ENCODE results near the gene USP12. TPM values are rescaled to one million over a fixed set of nuclear protein-coding genes. Genes with fewer than 3 reads are reported as not detected.
A peak's percentile ranks its signal among the peaks of the same experiment; 100 is the strongest.

Gene USP12
- polyA plus RNA-seq, 1 experiment, result 4.4 TPM

DNA sequence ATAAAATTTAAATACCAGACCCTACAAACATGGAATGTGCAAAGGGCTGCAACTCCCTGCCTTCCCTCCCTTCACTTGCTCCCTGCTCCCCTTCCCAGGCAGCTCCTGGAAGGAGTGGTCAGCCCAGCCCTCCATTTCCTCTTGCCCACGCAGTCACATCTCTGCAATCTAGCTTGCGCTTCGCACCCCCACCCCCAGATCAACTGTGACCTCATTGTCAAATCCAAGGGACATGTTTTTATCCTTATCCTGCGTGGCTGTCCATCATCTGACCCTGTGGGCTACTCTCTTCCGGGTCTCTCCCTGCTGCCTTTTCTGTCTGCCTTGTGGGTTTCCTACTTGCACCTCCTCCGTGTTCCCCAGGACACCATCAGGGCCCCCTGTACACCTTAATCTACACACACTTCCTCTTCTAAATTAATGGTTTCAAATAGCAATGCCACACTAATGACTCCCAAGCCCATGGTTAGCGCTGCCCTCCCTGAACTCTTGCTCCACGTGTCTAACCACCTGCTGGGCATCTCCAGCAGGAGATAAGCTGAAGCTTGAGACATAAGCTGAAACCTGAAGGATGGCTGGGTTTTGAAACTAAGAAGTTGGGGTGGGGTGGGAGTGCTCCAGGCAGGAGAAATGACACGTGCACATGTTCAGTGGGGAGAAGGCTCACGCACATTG lies 118.3 kb downstream of the USP12 start:
- Histone ChIP-seq H3K36me3 (ENCODE audit: control insufficient read depth, insufficient read depth, low read length) (no peaks in the 10 kb centered on the region), H3K4me3 (ENCODE audit: low read depth, low read length) (no peak overlapping the region), H3K27me3 (ENCODE audit: control insufficient read depth, insufficient read depth, low read length) (no peaks in the 10 kb centered on the region)
- no peak for TF ChIP-seq CTCF (IDR thresholded peaks at IDR 0.05; ENCODE audit: insufficient read depth, low read depth, low read length)
- CTCF ChIA-PET, result interaction anchor here (1.3 kb wide), 1 partner anchor 68 kb away, joined by 5 read pairs; no protein-coding TSS in a partner anchor
- DNase-seq (ENCODE audit: low read depth), result no peak
- POLR2A ChIA-PET, result no interaction called here

- POLR2A ChIA-PET, result no interaction called here
- DNase-seq (ENCODE audit: low read depth), result no peak
- TF ChIP-seq CTCF (IDR thresholded peaks at IDR 0.05; ENCODE audit: insufficient read depth, low read depth, low read length), result no peak
Observed at GRCh38 chr13:27052551-27053208, 118.9 kb downstream of the USP12 start.

DNA sequence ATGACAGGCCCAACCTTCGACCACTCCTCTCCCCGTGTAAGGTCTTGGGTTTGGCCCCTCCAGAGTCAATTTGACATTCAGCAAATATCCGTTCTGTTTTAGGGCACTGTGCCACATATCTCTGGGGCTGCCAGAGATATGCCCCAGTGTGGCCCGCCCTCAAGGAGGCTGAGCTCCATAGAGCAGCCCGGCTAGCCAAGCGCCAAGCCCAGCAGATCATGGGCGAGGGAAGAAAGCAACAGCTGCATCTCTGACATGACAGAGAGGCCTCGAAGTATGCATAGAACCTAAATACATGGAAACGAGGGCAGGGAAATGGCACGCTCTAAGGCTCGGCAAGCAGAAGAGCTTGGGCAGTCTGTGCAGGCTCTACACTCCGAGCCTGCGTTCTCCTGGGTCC lies 124.5 kb downstream of the USP12 start:
- POLR2A ChIA-PET, result no interaction called here
- no peak for DNase-seq (ENCODE audit: low read depth)
- CTCF ChIA-PET, result no interaction called here
- no peaks in the 10 kb centered on the region for H3K27me3 ChIP-seq (ENCODE audit: control insufficient read depth, insufficient read depth, low read length)
- TF ChIP-seq CTCF (IDR thresholded peaks at IDR 0.05; ENCODE audit: insufficient read depth, low read depth, low read length), result no peak
- no peaks in the 10 kb centered on the region for H3K36me3 ChIP-seq (ENCODE audit: control insufficient read depth, insufficient read depth, low read length)
- H3K4me3 ChIP-seq (ENCODE audit: low read depth, low read length), result no peak overlapping the region

More at GRCh38 chr13:27052551-27053208, 118.9 kb downstream of the USP12 start:
- CTCF ChIA-PET, result no interaction called here
- Histone ChIP-seq H3K4me3 (ENCODE audit: low read depth, low read length) (no peak overlapping the region), H3K27me3 (ENCODE audit: control insufficient read depth, insufficient read depth, low read length) (no peaks in the 10 kb centered on the region), H3K36me3 (ENCODE audit: control insufficient read depth, insufficient read depth, low read length) (no peaks in the 10 kb centered on the region)

DNA sequence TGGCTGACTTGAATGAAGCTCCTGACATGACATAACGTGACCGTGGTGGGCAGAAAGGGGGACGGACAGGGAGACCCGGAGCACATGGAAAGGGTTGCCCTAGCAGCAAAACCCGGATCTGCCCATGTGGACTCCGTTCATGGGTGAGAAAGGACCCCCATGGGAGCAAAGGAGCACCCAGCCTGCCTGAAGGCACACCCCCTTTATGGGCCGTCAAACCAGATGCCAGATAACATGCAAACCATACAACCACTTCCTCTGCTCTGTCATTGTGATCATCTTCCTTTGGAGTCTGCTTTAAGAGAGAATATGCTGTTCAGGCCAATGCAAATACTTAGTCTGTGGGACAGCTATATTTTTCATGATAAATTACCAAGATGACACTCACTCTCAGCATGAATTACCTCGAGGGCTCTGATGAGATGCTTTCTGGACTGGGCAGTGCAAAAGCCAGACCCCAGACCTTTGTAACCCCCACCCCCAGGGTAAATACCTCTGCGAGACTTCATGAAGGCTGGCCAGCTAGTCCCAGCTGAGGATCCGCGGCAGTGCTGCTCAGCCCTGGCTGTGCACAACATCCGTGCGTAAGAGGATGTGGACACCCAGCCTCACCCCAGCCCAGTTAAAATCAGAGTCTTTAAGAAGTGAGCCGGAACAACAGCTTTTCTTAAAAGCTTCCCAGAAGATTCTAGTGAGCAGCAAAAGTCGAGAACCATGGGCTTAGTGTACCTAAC lies 126.6 kb downstream of the USP12 start:
- POLR2A ChIA-PET, result no interaction called here
- DNase-seq (ENCODE audit: low read depth), result no peak
- Histone ChIP-seq H3K27me3 (ENCODE audit: control insufficient read depth, insufficient read depth, low read length) (no peaks in the 10 kb centered on the region), H3K36me3 (ENCODE audit: control insufficient read depth, insufficient read depth, low read length) (no peaks in the 10 kb centered on the region), H3K4me3 (ENCODE audit: low read depth, low read length) (no peak overlapping the region)
- CTCF ChIA-PET, result no interaction called here
- no peak for TF ChIP-seq CTCF (IDR thresholded peaks at IDR 0.05; ENCODE audit: insufficient read depth, low read depth, low read length)

GRCh38 chr13:27043013-27043412 lies 128.6 kb downstream of the USP12 start:
- ChIA-PET CTCF (interaction anchor here (0.7 kb wide), 1 partner anchor 247 kb away, joined by 3 read pairs; no protein-coding TSS in a partner anchor), POLR2A (interaction anchor here (0.6 kb wide), 1 partner anchor 38 kb away, joined by 5 read pairs; no protein-coding TSS in a partner anchor)
- no peaks in the 10 kb centered on the region for H3K27me3 ChIP-seq (ENCODE audit: control insufficient read depth, insufficient read depth, low read length)
- DNase-seq (ENCODE audit: low read depth), result peak; percentile 96
- H3K4me3 ChIP-seq (ENCODE audit: low read depth, low read length), result no peak overlapping the region
- no peaks in the 10 kb centered on the region for H3K36me3 ChIP-seq (ENCODE audit: control insufficient read depth, insufficient read depth, low read length)
- no peak for TF ChIP-seq CTCF (IDR thresholded peaks at IDR 0.05; ENCODE audit: insufficient read depth, low read depth, low read length)
